Large intestine (tissue), 3 donors: ENCODE results near the gene SPSB1. TPM values are rescaled to one million over a fixed set of nuclear protein-coding genes. Genes with fewer than 3 reads are reported as not detected.

ENCODE experiments used
- DNase-seq, 2 donors: peaks; one replicate each; pipeline versions ENCODE4 v3.0.0 to v3.0.0-alpha.2; 2013
- H3K27ac ChIP-seq: one replicate; pipeline ENCODE4 v1.5.1; 2013; ENCODE audit warnings: low read length
- H3K27me3 ChIP-seq: 2 replicates; pipeline ENCODE4 v1.6.1; 2013; ENCODE audit warnings: low read length; ENCODE audit not compliant: control insufficient read depth, insufficient read depth
- H3K36me3 ChIP-seq: 2 replicates; pipeline ENCODE4 v1.6.1; 2013; ENCODE audit warnings: low read length; ENCODE audit not compliant: control insufficient read depth, insufficient read depth
- H3K4me1 ChIP-seq: one replicate; pipeline ENCODE4 v1.6.1; 2013; ENCODE audit warnings: low read length; ENCODE audit not compliant: control insufficient read depth, insufficient read depth
- H3K4me3 ChIP-seq: one replicate; pipeline ENCODE4 v1.5.1; 2013; ENCODE audit warnings: low read length
- H3K9me3 ChIP-seq: one replicate; pipeline ENCODE4 v1.6.1; 2013; ENCODE audit warnings: mild to moderate bottlenecking, low read depth, low read length, moderate library complexity; ENCODE audit not compliant: control insufficient read depth
- WGBS: methylation state at CpG from one replicate; pipeline ENCODE4 v1.1.5; 2013; ENCODE audit warnings: low lambda C conversion rate; ENCODE audit not compliant: insufficient coverage; 5-methylcytosine and 5-hydroxymethylcytosine counted together
- polyA plus RNA-seq: library from polyadenylated mRNA; unstranded; fragments of 120-200 nt; gene quantifications from one replicate; pipeline ENCODE4 v1.2.1, GENCODE V29; 2013

The SPSB1 gene
- polyA plus RNA-seq, 1 donor: 23.7 TPM

GRCh38 chr1:9391620-9392019, 98.9 kb downstream of the SPSB1 start:
- H3K27ac ChIP-seq: no peak overlapping the region
- H3K36me3 ChIP-seq: no peaks in the 10 kb centered on the region
- no peak overlapping the region for H3K4me3 ChIP-seq
- no peaks in the 10 kb centered on the region for H3K27me3 ChIP-seq
- DNase-seq: no peak
- no peaks in the 10 kb centered on the region for H3K4me1 ChIP-seq
- WGBS: 100% methylated on average over 1 of the region's 6 CpGs
- no peaks in the 10 kb centered on the region for H3K9me3 ChIP-seq

GRCh38 chr1:9394010-9394409, 101.3 kb downstream of the SPSB1 start:
- H3K36me3 ChIP-seq: no peaks in the 10 kb centered on the region
- DNase-seq: no peak
- no CpG with 5 or more reads among the region's 6 CpGs for WGBS

GRCh38 chr1:9395018-9395417, 102.3 kb downstream of the SPSB1 start:
- no peak for DNase-seq
- WGBS: 100% methylated on average over 2 of the region's 7 CpGs
- H3K36me3 ChIP-seq: no peaks in the 10 kb centered on the region
- H3K9me3 ChIP-seq: no peaks in the 10 kb centered on the region
- no peak overlapping the region for H3K27ac ChIP-seq
- H3K27me3 ChIP-seq: no peaks in the 10 kb centered on the region
- H3K4me1 ChIP-seq: peaks cover 8% of the 10 kb centered on the region
- H3K4me3 ChIP-seq: no peak overlapping the region

More at GRCh38 chr1:9394010-9394409, 101.3 kb downstream of the SPSB1 start:
- Histone ChIP-seq H3K27ac (no peak overlapping the region), H3K9me3 (no peaks in the 10 kb centered on the region), H3K27me3 (no peaks in the 10 kb centered on the region), H3K4me3 (no peak overlapping the region), H3K4me1 (no peaks in the 10 kb centered on the region)

GRCh38 chr1:9397047-9397446, 104.4 kb downstream of the SPSB1 start:
- Histone ChIP-seq H3K9me3 (no peaks in the 10 kb centered on the region), H3K4me1 (peaks cover 24% of the 10 kb centered on the region), H3K36me3 (no peaks in the 10 kb centered on the region), H3K4me3 (no peak overlapping the region), H3K27me3 (no peaks in the 10 kb centered on the region), H3K27ac (no peak overlapping the region)
- WGBS: 84% methylated on average over 3 of the region's 6 CpGs
- DNase-seq: no peak

- H3K9me3 ChIP-seq: no peaks in the 10 kb centered on the region
- no peak overlapping the region for H3K4me3 ChIP-seq
- no CpG with 5 or more reads among the region's 13 CpGs for WGBS
- H3K27ac ChIP-seq: no peak overlapping the region
- H3K27me3 ChIP-seq: no peaks in the 10 kb centered on the region
- no peaks in the 10 kb centered on the region for H3K36me3 ChIP-seq
- no peak for DNase-seq
- H3K4me1 ChIP-seq: peaks cover 24% of the 10 kb centered on the region
Measured at GRCh38 chr1:9397997-9398526, 105.4 kb downstream of the SPSB1 start.

GRCh38 chr1:9399510-9400424, 107.1 kb downstream of the SPSB1 start:
- H3K36me3 ChIP-seq: no peaks in the 10 kb centered on the region
- H3K4me1 ChIP-seq: peaks cover 24% of the 10 kb centered on the region
- no peaks in the 10 kb centered on the region for H3K9me3 ChIP-seq
- WGBS: no CpG with 5 or more reads among the region's 21 CpGs
- no peak overlapping the region for H3K27ac ChIP-seq
- H3K4me3 ChIP-seq: no peak overlapping the region
- DNase-seq: peak in 1 of 2 donors; percentile 58
- no peaks in the 10 kb centered on the region for H3K27me3 ChIP-seq

- WGBS: no CpG with 5 or more reads among the region's 13 CpGs
- Histone ChIP-seq H3K27ac (no peak overlapping the region), H3K27me3 (no peaks in the 10 kb centered on the region), H3K4me1 (peaks cover 24% of the 10 kb centered on the region), H3K36me3 (no peaks in the 10 kb centered on the region), H3K4me3 (no peak overlapping the region), H3K9me3 (no peaks in the 10 kb centered on the region)
- DNase-seq: peak in 1 of 2 donors; percentile 34
Measured at GRCh38 chr1:9400425-9401079, 107.9 kb downstream of the SPSB1 start.

GRCh38 chr1:9401080-9401453, 108.4 kb downstream of the SPSB1 start:
- Histone ChIP-seq H3K9me3 (no peaks in the 10 kb centered on the region), H3K36me3 (no peaks in the 10 kb centered on the region), H3K27me3 (no peaks in the 10 kb centered on the region), H3K4me1 (peaks cover 24% of the 10 kb centered on the region), H3K4me3 (no peak overlapping the region), H3K27ac (no peak overlapping the region)
- no CpG with 5 or more reads among the region's 15 CpGs for WGBS
- DNase-seq: no peak

- H3K27ac ChIP-seq: no peak overlapping the region
- no peak for DNase-seq
- no peaks in the 10 kb centered on the region for H3K9me3 ChIP-seq
- no peaks in the 10 kb centered on the region for H3K27me3 ChIP-seq
- no peak overlapping the region for H3K4me3 ChIP-seq
- H3K4me1 ChIP-seq: peaks cover 24% of the 10 kb centered on the region
- H3K36me3 ChIP-seq: no peaks in the 10 kb centered on the region
- WGBS: no CpG with 5 or more reads among the region's 7 CpGs
Measured at GRCh38 chr1:9402256-9402616, 109.5 kb downstream of the SPSB1 start.

GRCh38 chr1:9402717-9403225, 110.1 kb downstream of the SPSB1 start:
- Histone ChIP-seq H3K4me1 (peaks cover 24% of the 10 kb centered on the region), H3K27ac (no peak overlapping the region), H3K27me3 (no peaks in the 10 kb centered on the region), H3K4me3 (no peak overlapping the region), H3K9me3 (no peaks in the 10 kb centered on the region), H3K36me3 (no peaks in the 10 kb centered on the region)
- DNase-seq: no peak
- 100% methylated on average over 1 of the region's 13 CpGs for WGBS
